Cardiac fibroblast (primary cell): Measurements from ENCODE around the gene RAD17.
"Not testable (repeated sequence)": the region's sequence is repeated elsewhere in the genome, so short reads cannot be mapped to it uniquely, and the experiment has no call there.

Experiments used
- DNase-seq, 2 donors: peaks; one replicate each; pipeline versions ENCODE4 v3.0.0 to v3.0.0-alpha.2; 2010; ENCODE audit warnings: low read depth in 2 of 2
- H3K4me3 ChIP-seq, 2 donors: replicated peaks in 1 of 2; 1 replicate in 1 of 2; 2 replicates in 1 of 2; pipeline ENCODE4 v1.5.1; 2011; ENCODE audit warnings: low read depth in 2 of 2, low read length in 2 of 2, mild to moderate bottlenecking in 2 of 2, moderate library complexity in 1 of 2
- TF ChIP-seq, protein P1 (sequence below): IDR thresholded peaks from one replicate; pipeline ENCODE4 v1.5.1; 2011; ENCODE audit warnings: low read depth, mild to moderate bottlenecking, low read length, inconsistent platforms

The RAD17 gene, protein sequence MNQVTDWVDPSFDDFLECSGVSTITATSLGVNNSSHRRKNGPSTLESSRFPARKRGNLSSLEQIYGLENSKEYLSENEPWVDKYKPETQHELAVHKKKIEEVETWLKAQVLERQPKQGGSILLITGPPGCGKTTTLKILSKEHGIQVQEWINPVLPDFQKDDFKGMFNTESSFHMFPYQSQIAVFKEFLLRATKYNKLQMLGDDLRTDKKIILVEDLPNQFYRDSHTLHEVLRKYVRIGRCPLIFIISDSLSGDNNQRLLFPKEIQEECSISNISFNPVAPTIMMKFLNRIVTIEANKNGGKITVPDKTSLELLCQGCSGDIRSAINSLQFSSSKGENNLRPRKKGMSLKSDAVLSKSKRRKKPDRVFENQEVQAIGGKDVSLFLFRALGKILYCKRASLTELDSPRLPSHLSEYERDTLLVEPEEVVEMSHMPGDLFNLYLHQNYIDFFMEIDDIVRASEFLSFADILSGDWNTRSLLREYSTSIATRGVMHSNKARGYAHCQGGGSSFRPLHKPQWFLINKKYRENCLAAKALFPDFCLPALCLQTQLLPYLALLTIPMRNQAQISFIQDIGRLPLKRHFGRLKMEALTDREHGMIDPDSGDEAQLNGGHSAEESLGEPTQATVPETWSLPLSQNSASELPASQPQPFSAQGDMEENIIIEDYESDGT

DNA sequence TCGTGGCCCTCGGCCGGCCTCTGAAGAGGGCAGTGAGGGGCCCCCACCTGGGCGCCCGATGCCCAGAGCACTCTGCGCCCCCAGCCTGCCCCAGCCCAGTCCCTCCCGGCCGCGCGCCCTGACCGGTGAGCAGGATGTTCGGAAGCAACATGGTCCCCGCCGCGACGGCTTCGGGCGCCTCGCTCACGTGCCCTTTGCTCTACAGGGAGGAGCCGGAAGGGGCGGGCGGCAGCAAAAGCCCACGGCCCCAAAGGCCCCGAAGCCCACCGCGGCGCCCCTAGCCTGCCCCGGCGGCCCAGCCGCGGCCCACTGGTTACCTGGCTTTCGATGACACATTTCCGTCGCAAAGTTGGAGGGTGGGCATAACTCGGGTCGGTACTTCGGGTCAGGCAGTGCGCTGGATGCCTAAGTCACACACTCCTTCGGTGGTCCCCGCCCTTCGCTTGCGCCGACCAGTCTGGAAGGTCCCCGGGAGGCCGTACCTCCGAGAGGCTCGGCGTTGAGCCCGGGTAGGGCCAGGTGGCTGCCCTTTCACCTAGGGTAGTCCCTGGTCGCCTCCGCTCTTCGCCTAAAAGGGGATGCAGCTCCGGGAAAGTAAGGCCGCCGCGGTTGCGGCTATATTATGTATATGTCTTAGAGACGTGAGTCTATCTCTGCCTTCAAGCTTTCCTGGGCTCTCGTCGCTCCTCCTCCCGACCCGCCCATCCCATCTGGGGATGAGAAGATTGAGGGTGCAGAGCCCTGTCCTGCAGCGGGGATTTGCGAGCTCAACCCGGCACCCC lies at the start of gene RAD17, which contains the start of the genes AK6 and TAF9:
RAD17 (plus strand) TSS at position 479 of the 782 bp plus-strand sequence. CDS start 2,391 bp downstream, outside the sequence.
AK6 (minus strand) TSS at position 181 of the 782 bp plus-strand sequence; CDS start at position 151, 30 bp downstream.
TAF9 (minus strand) TSS at position 181 of the 782 bp plus-strand sequence. CDS start 3,783 bp downstream, outside the sequence.
- DNase-seq, result peak; percentile 94
- TF ChIP-seq, protein P1, sequence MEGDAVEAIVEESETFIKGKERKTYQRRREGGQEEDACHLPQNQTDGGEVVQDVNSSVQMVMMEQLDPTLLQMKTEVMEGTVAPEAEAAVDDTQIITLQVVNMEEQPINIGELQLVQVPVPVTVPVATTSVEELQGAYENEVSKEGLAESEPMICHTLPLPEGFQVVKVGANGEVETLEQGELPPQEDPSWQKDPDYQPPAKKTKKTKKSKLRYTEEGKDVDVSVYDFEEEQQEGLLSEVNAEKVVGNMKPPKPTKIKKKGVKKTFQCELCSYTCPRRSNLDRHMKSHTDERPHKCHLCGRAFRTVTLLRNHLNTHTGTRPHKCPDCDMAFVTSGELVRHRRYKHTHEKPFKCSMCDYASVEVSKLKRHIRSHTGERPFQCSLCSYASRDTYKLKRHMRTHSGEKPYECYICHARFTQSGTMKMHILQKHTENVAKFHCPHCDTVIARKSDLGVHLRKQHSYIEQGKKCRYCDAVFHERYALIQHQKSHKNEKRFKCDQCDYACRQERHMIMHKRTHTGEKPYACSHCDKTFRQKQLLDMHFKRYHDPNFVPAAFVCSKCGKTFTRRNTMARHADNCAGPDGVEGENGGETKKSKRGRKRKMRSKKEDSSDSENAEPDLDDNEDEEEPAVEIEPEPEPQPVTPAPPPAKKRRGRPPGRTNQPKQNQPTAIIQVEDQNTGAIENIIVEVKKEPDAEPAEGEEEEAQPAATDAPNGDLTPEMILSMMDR, result no peak
- H3K4me3 ChIP-seq, result peak within 1 kb of the TSS; percentile 86 to 88

DNA sequence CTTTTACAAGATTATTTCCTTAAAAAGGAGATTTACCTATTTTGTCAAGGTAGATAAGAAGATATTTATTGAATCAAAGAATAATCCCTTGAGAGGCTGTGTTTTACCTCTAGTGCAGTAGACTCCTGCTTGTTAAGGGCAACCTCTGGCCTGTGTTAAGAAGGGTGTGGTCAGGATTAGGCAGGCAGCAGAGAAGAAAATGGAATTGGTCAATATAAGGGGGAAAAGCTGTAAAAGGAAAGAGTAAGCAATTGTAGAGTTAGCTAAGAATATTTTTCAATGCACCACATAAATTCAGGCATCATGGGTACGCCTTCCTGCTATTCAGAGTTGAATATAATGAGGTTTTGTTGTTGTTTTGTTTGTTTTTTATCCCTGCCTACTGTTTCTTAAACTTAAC lies 43.3 kb upstream of the RAD17 start:
- no peak for DNase-seq
- H3K4me3 ChIP-seq, result no peak overlapping the region
- TF ChIP-seq, protein P1, result no peak

DNA sequence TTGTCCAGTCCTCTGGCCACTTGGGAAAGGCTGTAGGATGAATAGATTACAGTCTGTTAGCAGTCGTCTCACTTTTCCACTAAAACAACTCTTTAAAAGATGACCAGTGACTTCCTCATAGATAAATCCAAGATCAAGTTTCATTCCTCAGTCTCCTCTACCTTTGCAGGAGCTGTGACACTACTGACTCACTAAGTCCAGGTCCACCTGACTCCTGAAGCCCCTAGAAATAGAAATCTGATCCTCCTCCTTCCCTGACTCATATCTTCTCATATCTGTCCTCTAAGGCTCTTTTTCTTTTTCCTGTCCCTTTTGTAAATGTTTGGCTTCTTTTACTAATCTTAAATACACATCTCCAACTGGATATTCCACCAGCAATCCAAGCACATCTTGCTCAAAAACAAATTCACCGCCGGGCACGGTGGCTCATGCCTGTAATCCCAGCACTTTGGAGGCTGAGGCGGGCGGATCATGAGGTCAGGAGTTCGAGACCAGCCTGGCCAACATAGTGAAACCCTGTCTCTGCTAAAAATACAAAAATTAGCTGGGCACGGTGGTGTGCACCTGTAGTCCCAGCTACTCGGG lies 39.6 kb upstream of the RAD17 start:
- DNase-seq, result no peak
- TF ChIP-seq, protein P1, result no peak
- no peak overlapping the region for H3K4me3 ChIP-seq

DNA sequence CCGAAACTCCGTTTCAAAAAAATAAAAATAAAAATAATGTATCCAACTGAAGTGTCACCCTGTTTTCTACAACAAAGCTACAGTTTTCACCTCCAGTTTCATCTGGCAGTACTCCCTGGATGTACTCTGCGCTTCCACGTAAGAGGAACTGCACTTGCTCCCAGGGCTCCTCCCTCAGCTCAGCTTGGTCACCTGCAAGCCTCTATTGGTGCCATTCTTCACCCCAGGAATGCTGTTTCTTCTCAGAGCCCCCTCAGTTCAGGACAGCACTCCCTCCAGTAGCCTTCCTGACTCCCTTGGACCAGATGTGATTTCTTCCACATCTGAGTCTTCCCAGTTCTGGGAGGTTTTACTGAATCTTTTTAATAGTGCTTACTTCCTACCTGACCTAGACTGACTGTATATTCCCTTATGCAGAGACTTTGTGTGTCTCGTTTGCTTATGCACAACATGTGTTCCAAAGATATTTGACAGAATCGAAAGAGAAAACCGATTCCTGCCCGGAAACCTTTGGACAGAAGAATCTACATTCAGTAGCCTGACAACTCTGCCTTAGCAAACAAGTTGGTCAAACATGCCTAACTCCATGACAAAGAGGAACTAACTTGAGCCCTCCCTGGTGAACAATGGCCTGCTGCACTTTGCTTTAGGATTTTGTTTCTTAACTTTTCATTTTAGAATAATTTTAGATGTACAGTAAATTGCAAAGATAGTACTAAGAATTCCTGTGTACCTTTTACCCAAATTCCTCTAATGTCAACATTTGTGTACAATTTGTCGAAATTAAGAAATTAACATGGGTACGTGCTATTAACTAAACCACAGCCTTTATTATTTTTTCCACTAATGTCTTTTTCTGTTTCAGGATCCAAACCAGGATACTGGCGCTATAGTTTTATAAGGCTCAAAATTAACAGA lies 37.8 kb upstream of the RAD17 start:
- TF ChIP-seq, protein P1, result no peak
- H3K4me3 ChIP-seq, result peak overlapping the region; percentile 62 to 68
- DNase-seq, result no peak

DNA sequence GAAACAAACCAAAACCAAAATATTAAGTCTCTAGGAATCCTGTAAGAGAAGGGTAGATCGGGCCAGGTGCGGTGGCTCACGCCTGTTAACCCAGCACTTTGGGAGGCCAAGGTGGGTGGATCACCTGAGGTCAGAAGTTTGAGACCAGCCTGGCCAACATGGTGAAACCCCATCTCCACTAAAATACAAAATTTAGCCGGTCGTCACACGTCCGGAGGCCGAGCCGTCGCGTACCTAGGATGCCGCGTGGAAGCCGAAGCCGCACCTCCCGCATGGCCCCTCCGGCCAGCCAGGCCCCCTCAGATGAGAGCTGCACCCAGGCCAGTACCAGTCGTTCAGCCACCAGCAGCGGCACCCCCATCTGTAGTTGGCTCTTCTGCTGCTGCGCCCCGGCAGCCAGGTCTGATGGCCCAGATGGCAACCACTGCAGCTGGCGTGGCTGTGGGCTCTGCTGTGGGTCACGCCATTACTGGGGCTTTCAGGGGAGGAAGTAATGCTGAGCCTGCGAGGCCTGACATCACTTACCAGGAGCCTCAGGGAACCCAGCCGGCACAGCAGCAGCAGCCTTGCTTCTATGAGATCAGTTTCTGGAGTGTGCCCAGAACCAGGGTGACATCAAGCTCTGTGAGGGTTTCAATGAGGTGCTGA lies 35.8 kb upstream of the RAD17 start:
- not testable (repeated sequence) for H3K4me3 ChIP-seq, DNase-seq

DNA sequence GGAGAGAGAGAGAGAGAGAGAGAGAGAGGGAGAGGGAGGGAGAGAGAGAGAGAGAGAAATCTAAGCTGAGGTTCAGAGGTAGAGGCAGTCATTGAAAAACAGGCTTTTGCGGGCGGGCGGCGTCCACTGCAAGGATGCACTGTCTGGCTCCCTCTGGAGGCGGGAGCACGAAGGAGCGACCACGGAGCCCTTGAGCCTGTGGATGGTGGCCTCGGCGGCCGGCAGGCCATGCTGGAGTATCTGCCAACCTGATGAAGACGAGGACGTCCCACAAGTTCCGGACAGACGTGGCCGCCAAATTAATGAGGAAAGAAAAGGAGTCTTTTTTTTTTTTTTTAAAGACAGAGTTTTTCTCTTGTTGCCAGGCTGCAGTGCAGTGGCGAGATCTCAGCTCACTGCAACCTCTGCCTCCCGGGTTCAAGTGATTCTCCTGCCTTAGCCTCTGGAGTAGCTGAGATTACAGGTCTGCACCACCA lies 34.8 kb upstream of the RAD17 start:
- TF ChIP-seq, protein P1, result peak; percentile 94
- peak; percentile 83 to 87 for DNase-seq
- H3K4me3 ChIP-seq, result no peak overlapping the region
